GM19043 (cell line): Measurements from ENCODE around the gene MAD1L1.

Experiments
- ATAC-seq: cut with Tn5 transposase; IDR thresholded peaks from one replicate; pipeline ENCODE4 v1.9.1; 2021; ENCODE audit warnings: low read depth; ENCODE audit not compliant: unreplicated experiment

The MAD1L1 gene

GRCh38 chr7:2051707-2052656 is 180.8 kb downstream of the MAD1L1 start:
- ATAC-seq: no peak

- ATAC-seq: no peak
Observed at GRCh38 chr7:2050511-2050866, 182.3 kb downstream of the MAD1L1 start.

GRCh38 chr7:2049782-2050510 is 182.8 kb downstream of the MAD1L1 start:
- ATAC-seq: no peak

GRCh38 chr7:2049111-2049781 is 183.5 kb downstream of the MAD1L1 start:
- ATAC-seq: no peak

GRCh38 chr7:2048531-2048930 is 184.2 kb downstream of the MAD1L1 start:
- ATAC-seq: no peak

GRCh38 chr7:2048006-2048405 is 184.7 kb downstream of the MAD1L1 start:
- no peak for ATAC-seq

GRCh38 chr7:2046581-2047565 is 185.9 kb downstream of the MAD1L1 start:
- ATAC-seq: no peak

GRCh38 chr7:2045559-2046405 is 187.0 kb downstream of the MAD1L1 start:
- ATAC-seq: no peak

- no peak for ATAC-seq
Observed at GRCh38 chr7:2044883-2045471, 187.8 kb downstream of the MAD1L1 start.

- ATAC-seq: no peak
Observed at GRCh38 chr7:2044311-2044882, 188.3 kb downstream of the MAD1L1 start.

GRCh38 chr7:2043316-2044039 is 189.3 kb downstream of the MAD1L1 start:
- ATAC-seq: no peak

GRCh38 chr7:2042650-2043049 is 190.1 kb downstream of the MAD1L1 start:
- ATAC-seq: no peak

GRCh38 chr7:2041496-2042367 is 191.0 kb downstream of the MAD1L1 start:
- no peak for ATAC-seq

GRCh38 chr7:2040893-2041270 is 191.9 kb downstream of the MAD1L1 start:
- ATAC-seq: no peak

- no peak for ATAC-seq
Observed at GRCh38 chr7:2040201-2040892, 192.4 kb downstream of the MAD1L1 start.
